ENCODE measurements around the gene KRTAP2-2. TPM values are rescaled to one million over a fixed set of nuclear protein-coding genes. Genes with fewer than 3 reads are reported as not detected.
"Not testable (repeated sequence)": the region's sequence is repeated elsewhere in the genome, so short reads cannot be mapped to it uniquely, and the experiment has no call there.

KRTAP2-2 gene
- total RNA-seq, 1 donor from 2014 or later = not detected

- Mint-ChIP-seq H3K4me3 (no peak overlapping the region), H3K9me3 (no peaks in the 10 kb centered on the region), H3K4me1 (no peaks in the 10 kb centered on the region), H3K36me3 (ENCODE audit: low read depth) (no peaks in the 10 kb centered on the region), H3K27me3 (peaks cover 22% of the 10 kb centered on the region), H3K27ac (no peak overlapping the region)
- no peak for DNase-seq
- intact Hi-C loops (cut with micrococcal nuclease) = no loop called here
Observed at GRCh38 chr17:41073676-41074075, 18.6 kb upstream of the KRTAP2-2 start.

GRCh38 chr17:41071606-41072360 is 16.8 kb upstream of the KRTAP2-2 start:
- Mint-ChIP-seq H3K27me3 (peaks cover 16% of the 10 kb centered on the region), H3K9me3 (no peaks in the 10 kb centered on the region), H3K27ac (no peak overlapping the region), H3K4me3 (no peak overlapping the region), H3K36me3 (ENCODE audit: low read depth) (no peaks in the 10 kb centered on the region), H3K4me1 (no peaks in the 10 kb centered on the region)
- intact Hi-C loops (cut with micrococcal nuclease) = no loop called here
- DNase-seq = no peak

GRCh38 chr17:41069031-41069430 is 14.0 kb upstream of the KRTAP2-2 start:
- peaks cover 2% of the 10 kb centered on the region for H3K27me3 Mint-ChIP-seq
- intact Hi-C loops (cut with micrococcal nuclease) = no loop called here
- no peak for DNase-seq
- H3K36me3 Mint-ChIP-seq (ENCODE audit: low read depth) = no peaks in the 10 kb centered on the region
- H3K4me3 Mint-ChIP-seq = no peak overlapping the region
- no peak overlapping the region for H3K27ac Mint-ChIP-seq
- H3K4me1 Mint-ChIP-seq = no peaks in the 10 kb centered on the region
- no peaks in the 10 kb centered on the region for H3K9me3 Mint-ChIP-seq

GRCh38 chr17:41067281-41067680 is 12.3 kb upstream of the KRTAP2-2 start:
- intact Hi-C loops (cut with micrococcal nuclease) = no loop called here
- peaks cover 4% of the 10 kb centered on the region for H3K27me3 Mint-ChIP-seq
- no peaks in the 10 kb centered on the region for H3K4me1 Mint-ChIP-seq
- no peaks in the 10 kb centered on the region for H3K36me3 Mint-ChIP-seq (ENCODE audit: low read depth)
- no peak overlapping the region for H3K27ac Mint-ChIP-seq
- H3K4me3 Mint-ChIP-seq = no peak overlapping the region
- DNase-seq = no peak
- H3K9me3 Mint-ChIP-seq = no peaks in the 10 kb centered on the region

- intact Hi-C loops (cut with micrococcal nuclease) = no loop called here
- peaks cover 7% of the 10 kb centered on the region for H3K27me3 Mint-ChIP-seq
- H3K27ac Mint-ChIP-seq = no peak within 1 kb of the TSS
- no peaks in the 10 kb centered on the region for H3K9me3 Mint-ChIP-seq
- no peaks in the 10 kb centered on the region for H3K4me1 Mint-ChIP-seq
- no peak within 1 kb of the TSS for H3K4me3 Mint-ChIP-seq
- DNase-seq = no peak
- no peaks in the 10 kb centered on the region for H3K36me3 Mint-ChIP-seq (ENCODE audit: low read depth)
Observed at GRCh38 chr17:41065829-41066624, 11.0 kb upstream of the KRTAP2-2 start, which contains the start of gene KRTAP2-4. Gene KRTAP2-4 (minus strand): TSS chr17:41065879. CDS start chr17:41065845, 34 bp downstream.

GRCh38 chr17:41065016-41065689 is 10.1 kb upstream of the KRTAP2-2 start:
- intact Hi-C loops (cut with micrococcal nuclease); H3K36me3 Mint-ChIP-seq (ENCODE audit: low read depth); H3K4me1 Mint-ChIP-seq; H3K9me3 Mint-ChIP-seq; H3K4me3 Mint-ChIP-seq; DNase-seq; H3K27ac Mint-ChIP-seq: not testable (repeated sequence)
- H3K27me3 Mint-ChIP-seq = peaks cover 15% of the 10 kb centered on the region

GRCh38 chr17:41064301-41064700 is 9.3 kb upstream of the KRTAP2-2 start:
- Mint-ChIP-seq H3K36me3 (ENCODE audit: low read depth) (no peaks in the 10 kb centered on the region), H3K9me3 (no peaks in the 10 kb centered on the region), H3K4me3 (no peak overlapping the region), H3K4me1 (no peaks in the 10 kb centered on the region), H3K27ac (no peak overlapping the region), H3K27me3 (peaks cover 20% of the 10 kb centered on the region)
- no peak for DNase-seq
- intact Hi-C loops (cut with micrococcal nuclease) = no loop called here

GRCh38 chr17:41063449-41063848 is 8.4 kb upstream of the KRTAP2-2 start:
- no peak for DNase-seq
- peaks cover 22% of the 10 kb centered on the region for H3K27me3 Mint-ChIP-seq
- no peaks in the 10 kb centered on the region for H3K36me3 Mint-ChIP-seq (ENCODE audit: low read depth)
- intact Hi-C loops (cut with micrococcal nuclease) = no loop called here
- H3K27ac Mint-ChIP-seq = no peak overlapping the region
- H3K9me3 Mint-ChIP-seq = no peaks in the 10 kb centered on the region
- no peak overlapping the region for H3K4me3 Mint-ChIP-seq
- H3K4me1 Mint-ChIP-seq = no peaks in the 10 kb centered on the region

- DNase-seq = no peak
- H3K27ac Mint-ChIP-seq = no peak overlapping the region
- H3K9me3 Mint-ChIP-seq = no peaks in the 10 kb centered on the region
- H3K36me3 Mint-ChIP-seq (ENCODE audit: low read depth) = no peaks in the 10 kb centered on the region
- H3K4me3 Mint-ChIP-seq = no peak overlapping the region
- peaks cover 22% of the 10 kb centered on the region for H3K27me3 Mint-ChIP-seq
- intact Hi-C loops (cut with micrococcal nuclease) = no loop called here
- H3K4me1 Mint-ChIP-seq = no peaks in the 10 kb centered on the region
Observed at GRCh38 chr17:41061964-41062363, 6.9 kb upstream of the KRTAP2-2 start.

- Mint-ChIP-seq H3K36me3 (ENCODE audit: low read depth) (no peaks in the 10 kb centered on the region), H3K4me3 (no peak within 1 kb of the TSS), H3K27me3 (peaks cover 23% of the 10 kb centered on the region), H3K27ac (no peak within 1 kb of the TSS), H3K9me3 (no peaks in the 10 kb centered on the region), H3K4me1 (no peaks in the 10 kb centered on the region)
- intact Hi-C loops (cut with micrococcal nuclease) = no loop called here
- DNase-seq = no peak
Observed at GRCh38 chr17:41060052-41060604, 5.1 kb upstream of the KRTAP2-2 start, which contains the start of gene KRTAP2-3. Gene KRTAP2-3 (minus strand): TSS chr17:41060114. CDS start chr17:41060050, 64 bp downstream.

- DNase-seq; intact Hi-C loops (cut with micrococcal nuclease); H3K36me3 Mint-ChIP-seq (ENCODE audit: low read depth); H3K4me1 Mint-ChIP-seq; H3K27ac Mint-ChIP-seq; H3K4me3 Mint-ChIP-seq; H3K9me3 Mint-ChIP-seq: not testable (repeated sequence)
- peaks cover 23% of the 10 kb centered on the region for H3K27me3 Mint-ChIP-seq
Observed at GRCh38 chr17:41059276-41060051, 4.4 kb upstream of the KRTAP2-2 start.

GRCh38 chr17:41058741-41059140 is 3.7 kb upstream of the KRTAP2-2 start:
- Mint-ChIP-seq H3K9me3 (no peaks in the 10 kb centered on the region), H3K27me3 (peaks cover 23% of the 10 kb centered on the region), H3K4me1 (no peaks in the 10 kb centered on the region), H3K4me3 (no peak overlapping the region), H3K36me3 (ENCODE audit: low read depth) (no peaks in the 10 kb centered on the region), H3K27ac (no peak overlapping the region)
- DNase-seq = no peak
- intact Hi-C loops (cut with micrococcal nuclease) = no loop called here

GRCh38 chr17:41057547-41057946 is 2.5 kb upstream of the KRTAP2-2 start:
- peak; percentile 3 for DNase-seq
- no peaks in the 10 kb centered on the region for H3K4me1 Mint-ChIP-seq
- intact Hi-C loops (cut with micrococcal nuclease) = no loop called here
- no peak overlapping the region for H3K27ac Mint-ChIP-seq
- no peaks in the 10 kb centered on the region for H3K36me3 Mint-ChIP-seq (ENCODE audit: low read depth)
- peaks cover 28% of the 10 kb centered on the region for H3K27me3 Mint-ChIP-seq
- no peaks in the 10 kb centered on the region for H3K9me3 Mint-ChIP-seq
- H3K4me3 Mint-ChIP-seq = no peak overlapping the region

Measured in activated CD4-positive, alpha-beta T cell treated with anti-CD3 and anti-CD28 coated beads, Interleukin-2, amount 10 ng/mL, durations not matched to agents 24 days and 14 days (primary cell).